IMR-90 (cell line): ENCODE data around the gene GPRC5B. TPM values are rescaled to one million over a fixed set of nuclear protein-coding genes. Genes with fewer than 3 reads are reported as not detected.
A peak's percentile ranks its signal among the peaks of the same experiment; 100 is the strongest.

Experiments used
- ATAC-seq: fragments of 200-7000 bp; cut with Tn5 transposase; 2 replicates; pipeline ENCODE4 v1.9.1; 2020; ENCODE audit warnings: low read depth, mild to moderate bottlenecking, moderate library complexity
- BruUV-seq: library from RNA; stranded (reverse); fragments of 400-500 nt; replicated peaks from 2 replicates; lab custom pipeline; 2021; lab: Mats Ljungman, UMichigan
- CTCF ChIA-PET: fragments of 300-600 bp; formaldehyde crosslinking; extraction: SDS; loops from one replicate; lab custom pipeline; 2021; ENCODE audit warnings: antibody characterized with exemption; lab: Yijun Ruan, JAX
- POLR2A ChIA-PET: fragments of 300-600 bp; sonication (Branson Sonifier 250); formaldehyde crosslinking; loops from one replicate; lab custom pipeline; 2022; ENCODE audit warnings: antibody characterized with exemption; ENCODE audit not compliant: unreplicated experiment; lab: Charles Lee
- DNase-seq: peaks from one replicate; pipeline ENCODE4 v3.0.0; 2013
- H2AFZ ChIP-seq: replicated peaks from 2 replicates; pipeline ENCODE3; 2013; ENCODE audit warnings: low read length, mild to moderate bottlenecking; ENCODE audit not compliant: poor library complexity
- H2AK5ac ChIP-seq: 2 replicates; pipeline ENCODE4 v1.6.1; 2013; ENCODE audit warnings: low read depth, low read length, inconsistent platforms
- H2AK9ac ChIP-seq: replicated peaks from 2 replicates; pipeline ENCODE3; 2013; ENCODE audit warnings: mild to moderate bottlenecking, low read depth, low read length, moderate library complexity; ENCODE audit not compliant: poor library complexity
- H2BK120ac ChIP-seq: 2 replicates; pipeline ENCODE4 v1.6.1; 2013; ENCODE audit warnings: low read depth, low read length, inconsistent platforms
- H2BK15ac ChIP-seq: 3 replicates; pipeline ENCODE4 v1.6.1; 2013; ENCODE audit warnings: low read depth, low read length, inconsistent platforms
- H2BK20ac ChIP-seq: 2 replicates; pipeline ENCODE4 v1.6.1; 2013; ENCODE audit warnings: low read depth, mild to moderate bottlenecking, inconsistent platforms, low read length, moderate library complexity
- H2BK5ac ChIP-seq: 2 replicates; pipeline ENCODE4 v1.6.1; 2013; ENCODE audit warnings: mild to moderate bottlenecking, low read depth, low read length, inconsistent platforms; ENCODE audit not compliant: poor library complexity, severe bottlenecking
- H3K14ac ChIP-seq: replicated peaks from 2 replicates; pipeline ENCODE4 v1.6.1; 2013; ENCODE audit warnings: low read depth, low read length, inconsistent platforms
- H3K18ac ChIP-seq: 2 replicates; pipeline ENCODE4 v1.6.1; 2013; ENCODE audit warnings: low read depth, low read length, control low read depth
- H3K23ac ChIP-seq: 2 replicates; pipeline ENCODE4 v1.6.1; 2013; ENCODE audit warnings: low read depth, low read length, inconsistent platforms
- H3K27ac ChIP-seq: 2 replicates; pipeline ENCODE4 v1.5.1; 2013; ENCODE audit warnings: mild to moderate bottlenecking, control low read depth, low read length; ENCODE audit not compliant: insufficient read depth
- H3K27me3 ChIP-seq: 2 replicates; pipeline ENCODE4 v1.6.1; 2013; ENCODE audit warnings: low read length; ENCODE audit not compliant: control insufficient read depth, insufficient read depth
- H3K36me3 ChIP-seq: 2 replicates; pipeline ENCODE4 v1.6.1; 2013; ENCODE audit warnings: low read length, mixed read lengths; ENCODE audit not compliant: control insufficient read depth, insufficient read depth
- H3K4ac ChIP-seq: 2 replicates; pipeline ENCODE4 v1.6.1; 2013; ENCODE audit warnings: low read depth, low read length, inconsistent platforms
- H3K4me1 ChIP-seq: 2 replicates; pipeline ENCODE4 v1.6.1; 2013; ENCODE audit warnings: low read length, mixed read lengths; ENCODE audit not compliant: control insufficient read depth, insufficient read depth
- H3K4me2 ChIP-seq: 2 replicates; pipeline ENCODE4 v1.6.1; 2013; ENCODE audit warnings: low read depth, mild to moderate bottlenecking, control low read depth, low read length, moderate library complexity
- H3K4me3 ChIP-seq: 2 replicates; pipeline ENCODE4 v1.5.1; 2013; ENCODE audit warnings: low read depth, mild to moderate bottlenecking, control low read depth, low read length, moderate library complexity; ENCODE audit not compliant: insufficient read depth
- H3K56ac ChIP-seq: 2 replicates; pipeline ENCODE4 v1.6.1; 2013; ENCODE audit warnings: low read length, inconsistent platforms; ENCODE audit not compliant: insufficient read depth; ENCODE audit errors: extremely low read depth
- H3K79me1 ChIP-seq, 2 experiments: 2 replicates each; pipeline ENCODE4 v1.6.1; 2013; ENCODE audit warnings: low read length in 2 of 2, inconsistent platforms in 1 of 2, low read depth in 1 of 2
- H3K9ac ChIP-seq: 2 replicates; pipeline ENCODE4 v1.6.1; 2013; ENCODE audit warnings: low read depth, low read length, control low read depth
- H3K9me1 ChIP-seq: 2 replicates; pipeline ENCODE4 v1.6.1; 2013; ENCODE audit warnings: low read length, inconsistent platforms; ENCODE audit not compliant: insufficient read depth
- H3K9me3 ChIP-seq: 2 replicates; pipeline ENCODE4 v1.6.1; 2013; ENCODE audit warnings: low read length; ENCODE audit not compliant: control insufficient read depth, insufficient read depth
- H4K20me1 ChIP-seq: 2 replicates; pipeline ENCODE4 v1.6.1; 2013; ENCODE audit warnings: low read length, inconsistent platforms; ENCODE audit not compliant: insufficient read depth
- H4K5ac ChIP-seq: 2 replicates; pipeline ENCODE4 v1.6.1; 2013; ENCODE audit warnings: mild to moderate bottlenecking, low read depth, low read length, control low read depth
- H4K8ac ChIP-seq, 2 experiments: 2 replicates each; pipeline ENCODE4 v1.6.1; 2013; ENCODE audit warnings: low read depth in 2 of 2, low read length in 2 of 2, control low read depth in 1 of 2, inconsistent platforms in 1 of 2
- H4K91ac ChIP-seq: 2 replicates; pipeline ENCODE4 v1.6.1; 2013; ENCODE audit warnings: low read depth, low read length, inconsistent platforms; ENCODE audit not compliant: insufficient read depth
- BHLHE40 ChIP-seq: fragments of 150-350 bp; IDR thresholded peaks from 2 replicates; pipeline ENCODE4 v1.6.1; 2016; ENCODE audit warnings: mild to moderate bottlenecking, low read depth, low read length
- CHD1 ChIP-seq: IDR thresholded peaks from 2 replicates; pipeline ENCODE4 v1.6.1; 2012; ENCODE audit warnings: low read depth, low read length, improper control_type of control experiment
- MXI1 ChIP-seq: IDR thresholded peaks from 2 replicates; pipeline ENCODE4 v1.6.1; 2012; ENCODE audit warnings: low read depth, mild to moderate bottlenecking, low read length, moderate library complexity, borderline replicate concordance
- NFE2L2 ChIP-seq: fragments of 150-350 bp; IDR thresholded peaks from 2 replicates; pipeline ENCODE4 v1.6.1; 2016; ENCODE audit warnings: low read depth, mild to moderate bottlenecking, low read length
- POLR2A ChIP-seq: IDR thresholded peaks from 2 replicates; pipeline ENCODE4 v1.6.1; 2012; ENCODE audit warnings: mild to moderate bottlenecking, low read depth, low read length
- RAD21 ChIP-seq: IDR thresholded peaks from 2 replicates; pipeline ENCODE4 v1.6.1; 2012; ENCODE audit warnings: low read length, improper control_type of control experiment
- RCOR1 ChIP-seq: IDR thresholded peaks from 2 replicates; pipeline ENCODE4 v1.6.1; 2012; ENCODE audit warnings: mild to moderate bottlenecking, low read length, improper control_type of control experiment; ENCODE audit not compliant: insufficient replicate concordance
- RFX5 ChIP-seq: IDR thresholded peaks from 2 replicates; pipeline ENCODE4 v1.8.0; 2012; ENCODE audit warnings: low read depth, mild to moderate bottlenecking, low read length, moderate library complexity
- SMC3 ChIP-seq: fragments of 150-350 bp; IDR thresholded peaks from 2 replicates; pipeline ENCODE4 v1.6.1; 2016; ENCODE audit warnings: low read depth, mild to moderate bottlenecking, antibody characterized with exemption, low read length, moderate library complexity
- whole genome bisulfite sequencing, 2 experiments: methylation state at CpG; one replicate each; pipeline versions ENCODE4 v1.1.5 to v1.1.7; 2013; ENCODE audit warnings: missing lambda C conversion rate in 2 of 2; ENCODE audit not compliant: insufficient read length in 1 of 2; ENCODE audit errors: extremely low coverage in 2 of 2; 5-methylcytosine and 5-hydroxymethylcytosine counted together
- dilution Hi-C: fragments of 300-500 bp; cut with HindIII; formaldehyde crosslinking; loops from one replicate; pipeline ENCODE4 v1.14.3; 2018; ENCODE audit warnings: low sequenced_read_pairs; ENCODE audit not compliant: unreplicated experiment
- in situ Hi-C: fragments of 300-500 bp; cut with MboI; formaldehyde crosslinking; loops from 3 replicates; pipeline ENCODE4 v1.14.3; 2019; ENCODE audit warnings: low sequenced_read_pairs, inconsistent platforms, mixed read lengths
- intact Hi-C: fragments of 100-400 bp; cut with micrococcal nuclease; formaldehyde crosslinking; loops from 2 replicates; pipeline ENCODE4 v1.10.0; 2022
- polyA plus RNA-seq, 3 experiments: library from polyadenylated mRNA; depleted of rRNA; stranded (reverse); fragments of >200 nt; gene quantifications; 2 replicates each; pipeline ENCODE4 v1.2.3, GENCODE V29; 2012; ENCODE audit warnings: low replicate concordance in 1 of 3
- total RNA-seq: library from RNA; depleted of rRNA; stranded (reverse); fragments of >200 nt; gene quantifications from 2 replicates; pipeline ENCODE4 v1.2.3, GENCODE V29; 2012
- TF ChIP-seq, protein P1 (sequence below): fragments of 150-350 bp; IDR thresholded peaks from 2 replicates; pipeline ENCODE4 v1.6.1; 2017; ENCODE audit warnings: mild to moderate bottlenecking, antibody characterized with exemption, low read length, low read depth
- TF ChIP-seq, protein P2 (sequence below): conservative IDR thresholded peaks from 2 replicates; pipeline ENCODE4 v1.5.1; 2012; ENCODE audit warnings: mild to moderate bottlenecking, low read depth, low read length, improper control_type of control experiment

Gene GPRC5B
- total and polyA plus RNA-seq, 2 of the 4 experiments (the other 2 are of a cell fraction): 2.5 to 8.5 TPM

DNA sequence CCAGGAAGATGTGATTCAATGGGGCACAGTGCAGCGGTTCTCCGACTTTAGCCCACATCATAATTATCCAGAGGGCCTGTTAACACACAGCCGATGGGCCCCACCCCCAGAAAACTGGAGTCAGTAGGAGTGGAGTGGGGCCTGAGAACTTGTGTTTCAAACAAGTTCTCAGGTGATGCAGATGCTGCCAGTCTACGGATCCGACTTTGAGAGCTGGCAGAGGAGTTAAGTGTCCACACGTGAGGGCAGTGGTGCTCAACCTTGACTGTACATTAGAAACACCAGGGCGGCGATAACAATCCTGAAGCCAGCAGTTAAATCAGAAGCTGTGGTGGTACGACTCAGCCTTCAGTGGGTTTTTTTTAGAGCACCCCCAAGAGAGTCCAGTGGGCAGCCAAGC is 75.0 kb downstream of the GPRC5B start:
- H2BK5ac ChIP-seq: peak overlapping the region; percentile 34
- no peak overlapping the region for H3K4me2 ChIP-seq
- intact Hi-C loops (loop anchor here (1.0 to 5.0 kb wide), 2 partner anchors 36 to 57 kb away; no protein-coding TSS in a partner anchor), in situ Hi-C loops (no loop called here), dilution Hi-C loops (no loop called here)
- ATAC-seq: no peak
- H3K4ac ChIP-seq: peak overlapping the region; percentile 59
- no peak overlapping the region for H3K9ac ChIP-seq
- CTCF ChIA-PET: interaction anchor here (0.7 kb wide), 1 partner anchor 36 kb away, joined by 4 read pairs; no protein-coding TSS in a partner anchor
- H3K27ac ChIP-seq: peak overlapping the region; percentile 33; the same call in 1 of the 2 replicates
- H3K36me3 ChIP-seq: no peaks in the 10 kb centered on the region
- H3K9me3 ChIP-seq: peaks cover 8% of the 10 kb centered on the region
- peak overlapping the region; percentile 64 for H2BK120ac ChIP-seq
- peak overlapping the region; percentile 63 to 74; a peak in 2 of 4 replicates for H4K8ac ChIP-seq
- TF ChIP-seq NFE2L2 (no peak), BHLHE40 (no peak), RAD21 (no peak), RCOR1 (no peak), CHD1 (no peak), MXI1 (no peak), SMC3 (no peak), POLR2A (no peak), RFX5 (no peak)
- TF ChIP-seq, protein P1, sequence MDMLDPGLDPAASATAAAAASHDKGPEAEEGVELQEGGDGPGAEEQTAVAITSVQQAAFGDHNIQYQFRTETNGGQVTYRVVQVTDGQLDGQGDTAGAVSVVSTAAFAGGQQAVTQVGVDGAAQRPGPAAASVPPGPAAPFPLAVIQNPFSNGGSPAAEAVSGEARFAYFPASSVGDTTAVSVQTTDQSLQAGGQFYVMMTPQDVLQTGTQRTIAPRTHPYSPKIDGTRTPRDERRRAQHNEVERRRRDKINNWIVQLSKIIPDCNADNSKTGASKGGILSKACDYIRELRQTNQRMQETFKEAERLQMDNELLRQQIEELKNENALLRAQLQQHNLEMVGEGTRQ: no peak
- TF ChIP-seq, protein P2, sequence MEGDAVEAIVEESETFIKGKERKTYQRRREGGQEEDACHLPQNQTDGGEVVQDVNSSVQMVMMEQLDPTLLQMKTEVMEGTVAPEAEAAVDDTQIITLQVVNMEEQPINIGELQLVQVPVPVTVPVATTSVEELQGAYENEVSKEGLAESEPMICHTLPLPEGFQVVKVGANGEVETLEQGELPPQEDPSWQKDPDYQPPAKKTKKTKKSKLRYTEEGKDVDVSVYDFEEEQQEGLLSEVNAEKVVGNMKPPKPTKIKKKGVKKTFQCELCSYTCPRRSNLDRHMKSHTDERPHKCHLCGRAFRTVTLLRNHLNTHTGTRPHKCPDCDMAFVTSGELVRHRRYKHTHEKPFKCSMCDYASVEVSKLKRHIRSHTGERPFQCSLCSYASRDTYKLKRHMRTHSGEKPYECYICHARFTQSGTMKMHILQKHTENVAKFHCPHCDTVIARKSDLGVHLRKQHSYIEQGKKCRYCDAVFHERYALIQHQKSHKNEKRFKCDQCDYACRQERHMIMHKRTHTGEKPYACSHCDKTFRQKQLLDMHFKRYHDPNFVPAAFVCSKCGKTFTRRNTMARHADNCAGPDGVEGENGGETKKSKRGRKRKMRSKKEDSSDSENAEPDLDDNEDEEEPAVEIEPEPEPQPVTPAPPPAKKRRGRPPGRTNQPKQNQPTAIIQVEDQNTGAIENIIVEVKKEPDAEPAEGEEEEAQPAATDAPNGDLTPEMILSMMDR: no peak
- DNase-seq: no peak
- peak overlapping the region; percentile 84 for H4K91ac ChIP-seq
- H3K18ac ChIP-seq: peak overlapping the region; percentile 83
- no peaks in the 10 kb centered on the region for H3K79me1 ChIP-seq
- no peaks in the 10 kb centered on the region; the same call in 1 of the 2 replicates for H4K20me1 ChIP-seq
- BruUV-seq: no TSS peak
- peak overlapping the region; percentile 24; the same call in 1 of the 2 replicates for H3K14ac ChIP-seq
- H3K9me1 ChIP-seq: peaks cover 8% of the 10 kb centered on the region
- POLR2A ChIA-PET: no interaction called here
- H2BK20ac ChIP-seq: peak overlapping the region; percentile 28
- no peak overlapping the region for H3K56ac ChIP-seq
- H3K23ac ChIP-seq: no peak overlapping the region
- no peak overlapping the region for H2AFZ ChIP-seq
- H2AK9ac ChIP-seq: peak overlapping the region; percentile 10
- 100% methylated on average over 5 of the region's 9 CpGs; no CpG with 5 or more reads in 1 of the 2 experiments for WGBS, 2 experiments
- peaks cover 13% of the 10 kb centered on the region for H3K4me1 ChIP-seq
- peak overlapping the region; percentile 31; the same call in 1 of the 2 replicates for H4K5ac ChIP-seq
- H3K27me3 ChIP-seq: no peaks in the 10 kb centered on the region
- peak overlapping the region; percentile 39; the same call in 1 of the 3 replicates for H2BK15ac ChIP-seq
- no peak overlapping the region for H3K4me3 ChIP-seq
- H2AK5ac ChIP-seq: peak overlapping the region; percentile 81; the same call in 1 of the 2 replicates
